ENCODE results near the gene NME4.
"Not testable (repeated sequence)": the region's sequence is repeated elsewhere in the genome, so short reads cannot be mapped to it uniquely, and the experiment has no call there.

The NME4 gene

GRCh38 chr16:397135-397661, at the start of gene NME4:
Gene NME4 (plus strand): TSS chr16:397199. CDS start chr16:397223, 24 bp downstream.
- DNase-seq (ENCODE audit: low read depth) = no peak

- DNase-seq (ENCODE audit: low read depth) = no peak
These were observed 49.8 kb upstream of the NME4 start for GRCh38 chr16:347203-347602.

- DNase-seq (ENCODE audit: low read depth) = not testable (repeated sequence)
These were observed 48.5 kb upstream of the NME4 start for GRCh38 chr16:348495-348894.

GRCh38 chr16:349211-349610, 47.8 kb upstream of the NME4 start:
- DNase-seq (ENCODE audit: low read depth) = no peak

GRCh38 chr16:350203-350602, 46.8 kb upstream of the NME4 start:
- DNase-seq (ENCODE audit: low read depth) = no peak

- no peak for DNase-seq (ENCODE audit: low read depth)
These were observed 45.0 kb upstream of the NME4 start for GRCh38 chr16:351804-352520.

GRCh38 chr16:352547-353403, 44.2 kb upstream of the NME4 start, which contains the start of gene AXIN1:
Gene AXIN1 (minus strand): TSS chr16:352723. CDS start chr16:347025, 5,698 bp downstream.
- peak; percentile 100 for DNase-seq (ENCODE audit: low read depth)

GRCh38 chr16:353404-354290, 43.4 kb upstream of the NME4 start:
- DNase-seq (ENCODE audit: low read depth) = no peak

- DNase-seq (ENCODE audit: low read depth) = no peak
These were observed 42.6 kb upstream of the NME4 start for GRCh38 chr16:354291-354881.

GRCh38 chr16:354971-355461, 42.0 kb upstream of the NME4 start:
- no peak for DNase-seq (ENCODE audit: low read depth)

GRCh38 chr16:356741-357140, 40.3 kb upstream of the NME4 start:
- DNase-seq (ENCODE audit: low read depth) = no peak

GRCh38 chr16:359067-359763, 37.8 kb upstream of the NME4 start:
- no peak for DNase-seq (ENCODE audit: low read depth)

GRCh38 chr16:359871-360697, 36.9 kb upstream of the NME4 start:
- no peak for DNase-seq (ENCODE audit: low read depth)

- no peak for DNase-seq (ENCODE audit: low read depth)
These were observed 36.2 kb upstream of the NME4 start for GRCh38 chr16:360698-361336.

- no peak for DNase-seq (ENCODE audit: low read depth)
These were observed 35.6 kb upstream of the NME4 start for GRCh38 chr16:361341-361871.

GRCh38 chr16:361872-362701, 34.9 kb upstream of the NME4 start:
- peak; percentile 58 for DNase-seq (ENCODE audit: low read depth)

GRCh38 chr16:362702-362999, 34.3 kb upstream of the NME4 start:
- not testable (repeated sequence) for DNase-seq (ENCODE audit: low read depth)

GRCh38 chr16:363110-363765, 33.8 kb upstream of the NME4 start:
- no peak for DNase-seq (ENCODE audit: low read depth)
